ENCODE results near the gene STARD8.
"Not testable (repeated sequence)": the region's sequence is repeated elsewhere in the genome, so short reads cannot be mapped to it uniquely, and the experiment has no call there.

Gene STARD8

GRCh38 chrX:68659786-68660185 lies 12.3 kb downstream of the STARD8 start:
- no peak for DNase-seq (ENCODE audit: low spot score)

- no peak for DNase-seq (ENCODE audit: low spot score)
Observed at GRCh38 chrX:68660746-68661145, 13.3 kb downstream of the STARD8 start.

DNA sequence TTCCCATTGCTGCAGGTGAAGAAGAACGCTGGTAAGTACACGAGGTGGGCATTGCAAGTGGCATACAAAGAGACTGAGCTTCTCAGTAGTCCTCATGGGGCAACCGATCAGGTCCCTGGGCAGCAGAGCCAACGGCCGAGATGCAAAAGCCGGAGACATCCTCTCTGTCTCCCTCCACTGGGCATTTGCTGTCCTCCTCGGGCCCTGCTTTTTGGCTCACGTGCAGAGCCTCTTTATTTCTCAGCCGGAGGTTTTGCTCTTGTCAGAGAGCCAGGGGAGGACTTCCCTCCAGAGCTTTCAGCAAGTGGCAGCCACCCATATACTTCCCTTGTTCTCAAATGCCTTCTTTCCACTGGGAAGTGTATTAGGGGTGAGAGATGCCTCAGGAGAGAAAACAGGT lies 18.0 kb downstream of the STARD8 start:
- no peak for DNase-seq (ENCODE audit: low spot score)

DNA sequence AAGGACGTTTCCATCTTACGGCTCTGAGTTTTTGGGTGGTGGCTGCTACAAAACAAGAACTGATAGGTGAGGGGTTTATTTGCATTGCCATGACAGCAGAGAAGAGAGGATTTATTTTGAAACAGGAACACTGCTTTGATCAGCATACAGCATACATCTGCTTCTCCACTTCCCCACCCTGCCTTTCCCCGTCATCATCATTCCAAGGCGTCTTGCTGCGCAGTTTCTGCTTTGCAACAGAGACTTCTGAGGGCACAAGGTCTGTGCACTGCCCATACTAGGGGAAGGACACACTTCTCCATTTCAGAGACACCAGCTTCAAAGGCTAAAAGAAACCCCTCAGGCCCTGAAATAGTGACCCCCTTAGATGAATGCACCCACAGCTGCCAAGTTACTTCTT lies 19.1 kb downstream of the STARD8 start:
- DNase-seq (ENCODE audit: low spot score), result no peak

DNA sequence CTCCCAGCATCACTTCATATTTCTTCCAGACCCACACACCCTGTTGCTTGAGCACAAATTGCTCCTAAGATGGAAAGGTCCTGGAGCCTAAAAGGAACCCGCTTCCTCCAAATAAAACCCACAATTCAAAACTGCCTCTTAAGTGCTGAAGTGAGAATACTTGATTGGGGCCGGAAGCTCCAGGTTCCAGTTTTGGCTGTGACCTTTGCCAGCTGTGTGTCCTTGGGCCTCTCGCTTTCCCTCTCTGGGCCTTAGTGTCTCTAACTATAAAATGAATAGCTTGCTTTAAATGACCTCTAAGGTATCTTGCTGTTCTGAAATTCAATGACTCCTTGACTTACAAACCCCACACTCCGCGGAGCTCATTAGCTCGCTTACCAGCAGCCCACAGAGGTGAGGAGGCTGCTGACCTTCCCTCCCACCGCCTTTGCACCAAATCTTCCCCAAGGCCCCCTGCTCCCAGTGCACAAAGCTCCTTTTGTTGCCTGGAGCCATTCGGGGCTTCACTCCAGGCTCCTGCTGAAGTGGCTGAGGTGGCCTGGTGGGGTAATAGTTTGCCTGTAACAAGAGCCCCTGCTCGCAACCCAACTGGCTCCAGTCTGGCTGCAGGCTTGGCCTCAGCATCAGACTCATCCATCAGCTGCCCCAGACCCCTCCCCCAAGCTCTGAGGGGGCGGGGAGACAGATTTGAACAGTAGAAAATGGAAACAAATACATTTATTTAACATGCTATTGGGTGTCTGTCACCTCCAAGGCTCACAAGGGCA lies 21.8 kb downstream of the STARD8 start:
- DNase-seq (ENCODE audit: low spot score), result no peak

DNA sequence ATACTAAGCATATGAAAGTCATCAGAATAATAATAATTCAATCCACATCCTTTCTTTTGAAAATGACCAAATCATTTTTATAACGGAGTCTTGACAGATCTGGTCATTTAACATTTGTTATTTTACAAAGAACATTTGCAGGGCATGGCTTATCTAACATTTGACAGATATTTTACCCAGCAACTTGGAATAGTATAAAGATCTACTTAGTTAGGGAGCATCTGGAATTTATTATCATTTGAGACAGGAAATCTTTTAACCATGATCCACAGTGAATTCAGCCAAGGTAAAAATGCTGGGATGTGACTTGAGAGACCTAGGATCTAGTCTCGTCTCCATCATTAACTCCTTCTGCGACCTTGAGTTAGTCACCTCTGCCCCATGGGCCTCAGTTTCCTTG lies 22.4 kb downstream of the STARD8 start:
- no peak for DNase-seq (ENCODE audit: low spot score)

DNA sequence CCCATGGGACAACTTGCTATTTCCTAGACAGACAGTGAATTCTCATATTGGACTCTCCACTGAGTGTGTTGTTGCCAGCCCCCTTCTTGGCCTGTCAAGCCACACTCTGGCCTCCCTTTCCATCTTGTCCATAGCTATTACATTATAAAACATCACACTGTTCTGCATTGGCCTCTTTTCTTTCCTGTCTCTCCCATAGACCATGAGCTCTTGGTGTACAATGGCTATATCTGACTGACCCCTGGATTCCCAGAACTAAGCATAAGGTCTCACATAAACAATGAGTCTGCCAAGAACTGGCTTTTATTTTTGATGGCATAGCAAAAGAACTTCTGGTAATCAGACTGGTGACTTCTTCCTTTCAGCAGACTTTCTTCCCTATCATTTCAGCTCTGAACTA lies 23.8 kb downstream of the STARD8 start:
- DNase-seq (ENCODE audit: low spot score), result no peak

DNA sequence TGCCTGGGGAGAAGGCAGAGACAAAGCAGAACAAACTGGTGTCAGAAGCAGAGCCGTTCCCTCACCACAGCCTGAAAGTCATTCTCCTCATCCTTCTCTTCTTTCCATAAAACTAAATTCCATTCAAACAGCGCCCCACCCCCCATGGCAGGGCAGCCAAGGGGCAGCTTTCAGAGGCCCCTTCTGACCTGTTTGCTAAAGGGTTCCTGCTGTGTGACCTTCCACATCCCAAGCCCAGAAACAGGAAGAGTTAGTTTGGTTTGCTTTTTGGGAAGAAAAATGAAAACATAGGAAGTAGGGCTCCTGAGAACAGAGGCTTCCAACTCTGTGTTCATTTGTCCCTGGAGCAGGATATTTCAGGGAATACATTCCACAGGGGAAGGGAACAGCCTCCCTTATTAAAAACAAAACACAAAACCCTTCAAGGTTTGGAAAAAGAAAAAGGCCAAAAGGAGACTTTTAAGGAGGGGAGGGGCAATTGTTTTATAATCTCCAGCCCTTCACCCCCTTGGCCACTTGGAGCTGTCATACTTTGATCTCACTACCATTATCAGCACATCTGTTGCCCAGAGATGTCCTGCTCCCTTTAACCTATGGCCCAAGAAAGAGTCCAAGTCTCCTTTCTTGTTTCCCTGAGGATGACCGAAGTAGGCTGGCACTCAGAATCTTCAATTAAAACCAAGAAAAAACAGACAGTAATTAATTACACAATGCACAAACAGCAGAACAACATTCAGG lies 25.3 kb downstream of the STARD8 start:
- no peak for DNase-seq (ENCODE audit: low spot score)

DNA sequence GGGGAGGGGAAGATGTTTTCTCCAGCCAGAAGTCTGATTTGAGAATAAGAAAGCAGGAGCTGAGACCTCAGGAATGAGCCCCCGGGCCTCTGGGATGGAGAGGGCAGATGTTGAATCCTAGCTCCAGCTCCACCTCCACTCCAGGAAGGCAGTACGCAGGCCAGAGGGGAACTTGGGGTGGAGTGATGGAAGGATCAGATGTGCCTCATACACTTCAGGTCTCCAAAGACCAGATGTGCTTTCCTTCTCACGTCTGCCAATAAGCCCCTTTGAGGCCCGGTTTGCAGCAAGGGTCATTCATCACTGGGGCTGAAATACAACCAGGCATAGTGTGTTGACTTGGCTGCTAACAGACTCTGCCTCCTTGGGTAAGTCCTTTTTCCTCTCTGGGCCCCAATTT lies 28.1 kb downstream of the STARD8 start:
- no peak for DNase-seq (ENCODE audit: low spot score)

DNA sequence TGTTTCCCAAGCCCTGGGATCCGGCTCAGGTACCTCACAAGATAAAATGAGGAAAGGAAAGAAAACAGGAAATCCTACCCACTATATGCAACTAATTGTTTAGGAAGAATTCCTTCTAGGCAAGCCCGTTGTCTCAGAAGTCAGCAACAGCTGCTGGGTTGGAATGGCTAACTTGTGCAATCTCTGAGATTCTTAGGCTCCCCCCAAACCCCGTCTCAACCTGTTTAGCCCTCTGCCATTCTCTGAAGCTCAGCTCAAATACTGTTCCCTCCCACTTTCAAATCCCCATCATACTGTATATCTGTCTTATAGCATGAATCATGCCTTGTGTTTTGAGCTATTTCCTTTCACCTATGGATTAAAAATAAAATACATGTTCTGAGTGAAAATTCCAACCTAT lies 28.9 kb downstream of the STARD8 start:
- no peak for DNase-seq (ENCODE audit: low spot score)

DNA sequence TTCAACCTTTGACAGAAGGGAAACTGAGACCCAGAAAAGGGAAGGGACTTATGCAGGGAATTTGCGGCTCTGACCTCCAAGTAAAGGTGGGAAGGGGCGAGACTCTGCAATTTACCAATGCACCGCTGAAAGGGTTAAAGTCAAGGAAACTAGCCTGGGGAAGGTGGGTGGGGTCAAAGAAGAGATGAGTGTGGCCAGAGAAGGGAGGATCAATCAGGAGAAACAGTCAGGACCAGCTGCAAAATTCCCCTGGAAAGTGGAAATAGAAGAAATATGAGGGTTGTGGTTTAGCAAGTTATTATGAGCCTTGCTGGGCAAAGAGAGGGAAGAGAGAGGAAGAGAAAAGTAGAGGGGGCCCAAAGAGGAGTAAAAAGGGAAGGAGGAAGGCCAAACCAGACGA lies 30.5 kb downstream of the STARD8 start:
- DNase-seq (ENCODE audit: low spot score), result no peak

DNA sequence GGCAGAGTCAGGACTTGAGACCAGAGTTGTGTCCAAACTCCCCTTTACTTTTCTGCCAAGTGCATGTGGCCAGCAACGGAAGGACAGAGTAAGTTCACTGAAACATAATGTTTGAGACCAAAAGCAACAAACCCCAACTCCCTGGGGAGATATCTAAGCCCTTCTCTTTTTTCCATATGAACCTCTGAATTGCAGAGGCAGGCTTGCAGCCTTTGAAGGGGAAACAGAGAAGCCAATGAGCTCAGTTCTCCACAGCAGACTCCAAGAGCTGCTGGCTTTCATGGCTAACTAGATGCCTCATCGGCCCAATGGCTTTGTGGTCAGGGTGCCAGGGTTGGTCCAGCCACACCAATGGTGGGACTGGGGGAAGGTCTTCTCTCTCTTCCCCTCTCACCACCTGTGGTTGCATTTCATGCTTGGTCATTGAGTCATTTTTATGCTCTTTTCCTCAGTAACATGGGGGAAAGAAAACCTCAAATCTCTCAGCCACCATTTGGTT lies 34.0 kb downstream of the STARD8 start:
- DNase-seq (ENCODE audit: low spot score), result no peak

DNA sequence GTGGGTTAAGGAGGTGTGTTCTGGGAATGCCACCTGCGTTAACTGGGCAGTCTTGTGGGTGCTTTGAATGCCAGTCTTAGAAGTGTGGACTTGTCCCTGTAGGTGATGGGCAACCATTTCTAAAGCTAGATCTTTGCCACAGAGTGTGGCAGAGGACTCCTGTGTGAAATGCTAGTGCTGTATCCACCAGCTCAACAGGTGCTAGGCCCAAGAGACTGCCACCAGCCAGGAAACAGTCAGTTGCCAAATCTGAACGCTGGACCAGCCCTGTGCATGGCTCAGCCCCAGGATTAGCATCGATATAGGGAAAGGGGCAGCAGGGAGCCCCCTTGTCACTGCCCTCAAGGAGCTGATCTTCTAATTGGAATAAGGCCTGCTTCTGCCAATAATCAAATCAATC lies 35.3 kb downstream of the STARD8 start:
- no peak for DNase-seq (ENCODE audit: low spot score)

GRCh38 chrX:68683580-68683979 lies 36.1 kb downstream of the STARD8 start:
- DNase-seq (ENCODE audit: low spot score), result no peak

DNA sequence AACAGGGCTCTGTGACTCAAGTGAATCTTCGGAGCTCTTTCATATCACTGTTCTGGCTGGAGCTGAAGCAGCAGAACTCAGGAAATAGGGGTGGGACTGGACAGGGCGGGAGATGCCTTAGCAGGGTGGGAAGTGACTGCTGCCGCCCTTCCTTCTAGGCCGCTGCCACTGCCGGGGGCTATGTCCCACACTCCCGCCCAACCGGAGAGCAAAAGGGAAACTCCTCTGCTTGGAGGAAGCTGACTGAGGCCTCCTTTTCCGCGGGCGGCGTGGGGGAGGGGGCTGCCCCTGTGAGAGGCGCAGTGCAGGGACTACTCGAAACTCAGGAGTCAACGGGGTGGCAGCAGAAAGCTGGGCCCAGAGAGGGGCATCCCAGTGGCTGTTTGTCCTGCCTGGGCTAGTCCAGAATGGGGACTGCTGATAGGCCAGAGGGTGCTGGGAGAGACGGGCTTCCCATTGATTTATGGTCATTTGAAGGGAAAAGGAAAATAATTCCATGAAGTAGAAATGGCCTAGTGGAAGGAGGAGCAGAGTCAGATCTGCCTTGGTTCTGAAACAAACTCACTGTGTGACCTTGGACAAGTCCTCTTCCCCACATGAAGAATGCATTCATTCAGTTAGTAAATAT lies 36.9 kb downstream of the STARD8 start:
- DNase-seq (ENCODE audit: low spot score), result no peak

GRCh38 chrX:68684919-68685304 lies 37.4 kb downstream of the STARD8 start:
- no peak for DNase-seq (ENCODE audit: low spot score)

GRCh38 chrX:68685685-68686084 lies 38.2 kb downstream of the STARD8 start:
- DNase-seq (ENCODE audit: low spot score), result no peak

DNA sequence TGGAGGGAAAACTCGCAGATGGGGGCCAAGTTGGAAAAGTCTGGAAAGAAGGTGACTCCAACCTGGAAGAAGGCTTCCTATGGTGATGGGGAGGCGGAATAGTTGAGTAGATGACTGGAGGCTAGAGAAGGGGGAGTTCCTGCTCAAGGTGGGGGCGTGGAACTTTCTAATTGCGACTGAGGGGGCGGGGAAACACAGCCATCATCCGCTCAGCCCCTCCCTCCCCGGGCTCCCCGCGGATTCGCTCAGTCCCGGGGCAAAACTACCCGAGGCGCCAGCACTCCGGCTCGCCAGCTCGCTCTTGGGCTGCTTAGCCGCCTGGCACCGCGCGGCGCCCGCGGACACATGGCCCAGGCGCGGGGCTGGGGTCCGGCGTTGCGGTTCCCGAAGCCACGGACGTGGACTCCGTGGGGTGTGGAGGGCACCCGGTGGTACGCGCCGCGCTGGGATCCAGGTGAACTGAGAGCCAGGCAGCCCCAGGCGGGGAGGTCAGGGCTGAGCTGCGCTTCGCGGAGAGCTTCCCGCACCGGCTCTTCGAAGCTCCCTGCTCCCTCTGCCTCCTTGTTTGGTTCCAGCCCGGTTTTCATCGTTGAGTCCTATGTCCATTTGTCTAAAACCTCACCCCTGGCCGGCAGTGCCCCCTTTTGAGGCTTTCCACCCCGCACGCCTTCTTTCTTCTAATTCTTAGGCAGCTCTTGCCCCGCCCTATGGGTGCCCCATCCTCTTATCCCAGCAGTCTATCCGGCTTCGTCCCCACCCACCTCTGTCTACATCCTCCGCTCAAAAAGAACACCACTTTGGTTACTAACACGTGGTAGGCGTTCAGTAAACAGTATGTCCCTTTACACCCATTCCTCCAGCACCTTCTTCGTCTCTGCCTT lies 38.9 kb downstream of the STARD8 start:
- DNase-seq (ENCODE audit: low spot score), result no peak

DNA sequence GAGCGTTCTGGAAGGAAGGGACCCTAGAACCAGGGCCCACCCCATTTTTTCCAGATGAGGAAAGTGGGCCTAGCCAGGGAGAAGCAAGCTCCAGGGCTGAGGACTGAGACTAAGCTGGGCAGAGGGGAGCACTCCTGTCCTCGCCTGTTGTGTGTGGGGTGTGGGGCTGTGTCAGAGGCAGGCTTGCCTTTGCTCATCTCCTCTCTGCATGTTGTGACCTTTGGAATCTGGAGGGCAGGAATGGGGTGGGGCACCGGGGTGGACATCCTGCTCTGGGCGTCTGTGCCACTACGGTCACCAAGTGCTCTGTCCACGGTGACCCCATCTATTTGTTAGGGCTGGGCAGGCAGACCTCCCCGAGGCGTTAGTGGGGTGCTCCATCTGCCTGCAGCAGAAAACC lies 41.5 kb downstream of the STARD8 start:
- DNase-seq (ENCODE audit: low spot score), result not testable (repeated sequence)

- no peak for DNase-seq (ENCODE audit: low spot score)
Observed at GRCh38 chrX:68690936-68691501, 43.6 kb downstream of the STARD8 start.

DNA sequence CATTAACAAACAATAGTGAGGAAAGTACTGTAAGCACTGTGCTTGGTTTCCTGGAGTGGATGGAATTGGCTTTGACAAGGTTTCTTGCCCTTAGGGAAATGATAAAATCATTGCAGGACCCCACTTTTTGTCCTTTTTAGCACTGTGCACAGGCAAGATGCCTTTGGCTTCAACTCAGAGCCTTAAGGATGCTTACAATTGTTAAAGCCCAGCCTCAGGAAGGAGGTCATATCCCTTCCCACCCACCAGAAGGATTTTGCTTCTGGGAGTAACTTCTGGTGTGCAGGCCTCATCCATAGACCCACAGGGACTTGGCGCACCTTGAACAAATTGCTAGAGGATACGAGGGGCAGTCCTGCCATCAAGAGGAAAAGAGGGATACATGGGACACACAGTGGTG lies 44.5 kb downstream of the STARD8 start:
- no peak for DNase-seq (ENCODE audit: low spot score)

GRCh38 chrX:68692651-68693050 lies 45.2 kb downstream of the STARD8 start:
- DNase-seq (ENCODE audit: low spot score), result no peak

Measured in RKO (cell line).